ENCODE measurements around the gene C1orf56. TPM values are rescaled to one million over a fixed set of nuclear protein-coding genes. Genes with fewer than 3 reads are reported as not detected.

The C1orf56 gene
- polyA plus RNA-seq, 1 of the 3 experiments (the other 2 are of a cell fraction) = 5.5 TPM

DNA sequence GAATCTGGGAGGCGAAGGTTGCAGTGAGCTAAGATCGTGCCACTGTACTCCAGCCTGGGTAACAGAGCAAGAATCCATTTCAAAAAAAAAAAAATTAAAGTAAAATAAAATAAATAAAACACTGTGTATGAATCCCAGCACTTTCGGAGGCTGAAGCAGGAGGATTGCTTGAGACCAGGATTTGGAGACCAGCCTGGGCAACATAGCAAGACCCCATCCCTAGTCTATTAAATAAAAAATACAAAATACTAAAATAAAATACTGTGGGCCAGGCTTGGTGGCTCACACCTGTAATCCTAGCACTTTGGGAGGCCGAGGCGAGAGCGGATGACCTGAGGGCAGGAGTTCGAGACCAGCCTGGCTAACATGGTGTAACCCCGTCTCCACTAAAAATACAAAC, 15.4 kb upstream of the C1orf56 start:
- Histone ChIP-seq H2AFZ (ENCODE audit: low read depth) (no peak overlapping the region), H3K36me3 (replicated peaks in 1 of 2; ENCODE audit: control insufficient read depth in 1 of 2, insufficient read depth in 2 of 2, low read length in 1 of 2) (peaks cover 18 to 35% of the 10 kb centered on the region in 2 experiments), H3K27ac (ENCODE audit: low read depth in 2 of 2, low read length in 1 of 2) (no peak overlapping the region), H3K4me3 (ENCODE audit: low read depth in 2 of 2, low read length in 1 of 2) (no peak overlapping the region), H3F3A (replicated peaks; ENCODE audit: insufficient read depth) (no peaks in the 10 kb centered on the region), H3K4me1 (ENCODE audit: control insufficient read depth in 1 of 2, insufficient read depth in 2 of 2, low read depth in 1 of 2, low read length in 1 of 2) (no peaks in the 10 kb centered on the region), H3K9ac (no peak overlapping the region), H3K4me2 (no peak overlapping the region), H3K79me2 (ENCODE audit: insufficient read depth) (no peaks in the 10 kb centered on the region), H3K9me3 (no peaks in the 10 kb centered on the region), H4K20me1 (ENCODE audit: insufficient read depth) (no peaks in the 10 kb centered on the region), H3K27me3 (ENCODE audit: insufficient read depth) (no peaks in the 10 kb centered on the region), H3K9me2 (no peaks in the 10 kb centered on the region)
- ChIA-PET CTCF (interaction anchor here (1.5 kb wide), 1 partner anchor 17 kb away, joined by 7 read pairs; no protein-coding TSS in a partner anchor), POLR2A (no interaction called here)
- 94% methylated on average over 8 of the region's 8 CpGs for WGBS (ENCODE audit: low lambda C conversion rate)
- DNase-seq = no peak
- TF ChIP-seq, protein P1, sequence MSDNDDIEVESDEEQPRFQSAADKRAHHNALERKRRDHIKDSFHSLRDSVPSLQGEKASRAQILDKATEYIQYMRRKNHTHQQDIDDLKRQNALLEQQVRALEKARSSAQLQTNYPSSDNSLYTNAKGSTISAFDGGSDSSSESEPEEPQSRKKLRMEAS (IDR thresholded peaks at IDR 0.05; ENCODE audit: low read depth) = no peak
- TF ChIP-seq, protein P2, sequence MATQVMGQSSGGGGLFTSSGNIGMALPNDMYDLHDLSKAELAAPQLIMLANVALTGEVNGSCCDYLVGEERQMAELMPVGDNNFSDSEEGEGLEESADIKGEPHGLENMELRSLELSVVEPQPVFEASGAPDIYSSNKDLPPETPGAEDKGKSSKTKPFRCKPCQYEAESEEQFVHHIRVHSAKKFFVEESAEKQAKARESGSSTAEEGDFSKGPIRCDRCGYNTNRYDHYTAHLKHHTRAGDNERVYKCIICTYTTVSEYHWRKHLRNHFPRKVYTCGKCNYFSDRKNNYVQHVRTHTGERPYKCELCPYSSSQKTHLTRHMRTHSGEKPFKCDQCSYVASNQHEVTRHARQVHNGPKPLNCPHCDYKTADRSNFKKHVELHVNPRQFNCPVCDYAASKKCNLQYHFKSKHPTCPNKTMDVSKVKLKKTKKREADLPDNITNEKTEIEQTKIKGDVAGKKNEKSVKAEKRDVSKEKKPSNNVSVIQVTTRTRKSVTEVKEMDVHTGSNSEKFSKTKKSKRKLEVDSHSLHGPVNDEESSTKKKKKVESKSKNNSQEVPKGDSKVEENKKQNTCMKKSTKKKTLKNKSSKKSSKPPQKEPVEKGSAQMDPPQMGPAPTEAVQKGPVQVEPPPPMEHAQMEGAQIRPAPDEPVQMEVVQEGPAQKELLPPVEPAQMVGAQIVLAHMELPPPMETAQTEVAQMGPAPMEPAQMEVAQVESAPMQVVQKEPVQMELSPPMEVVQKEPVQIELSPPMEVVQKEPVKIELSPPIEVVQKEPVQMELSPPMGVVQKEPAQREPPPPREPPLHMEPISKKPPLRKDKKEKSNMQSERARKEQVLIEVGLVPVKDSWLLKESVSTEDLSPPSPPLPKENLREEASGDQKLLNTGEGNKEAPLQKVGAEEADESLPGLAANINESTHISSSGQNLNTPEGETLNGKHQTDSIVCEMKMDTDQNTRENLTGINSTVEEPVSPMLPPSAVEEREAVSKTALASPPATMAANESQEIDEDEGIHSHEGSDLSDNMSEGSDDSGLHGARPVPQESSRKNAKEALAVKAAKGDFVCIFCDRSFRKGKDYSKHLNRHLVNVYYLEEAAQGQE (IDR thresholded peaks at IDR 0.05; ENCODE audit: low read depth, low read length) = no peak
- TF ChIP-seq TCF12 (IDR thresholded peaks at IDR 0.05) (no peak), RAD21 (IDR thresholded peaks at IDR 0.05; ENCODE audit: low read length) (no peak), EP300 (IDR thresholded peaks at IDR 0.05; ENCODE audit: borderline replicate concordance in 1 of 2, low read depth in 1 of 2, low read length in 1 of 2) (no peak), RCOR1 (IDR thresholded peaks at IDR 0.05; ENCODE audit: low read length) (no peak), NRF1 (IDR thresholded peaks at IDR 0.05; ENCODE audit: low read depth, low read length) (no peak), SIN3A (IDR thresholded peaks at IDR 0.05; ENCODE audit: borderline replicate concordance, low read depth, low read length) (no peak), MEF2A (IDR thresholded peaks at IDR 0.05; ENCODE audit: borderline replicate concordance, low read depth) (no peak), RFX5 (IDR thresholded peaks at IDR 0.05; ENCODE audit: low read length) (no peak), RXRA (IDR thresholded peaks at IDR 0.05; ENCODE audit: borderline replicate concordance, low read depth) (no peak)
- TF ChIP-seq, protein P3, sequence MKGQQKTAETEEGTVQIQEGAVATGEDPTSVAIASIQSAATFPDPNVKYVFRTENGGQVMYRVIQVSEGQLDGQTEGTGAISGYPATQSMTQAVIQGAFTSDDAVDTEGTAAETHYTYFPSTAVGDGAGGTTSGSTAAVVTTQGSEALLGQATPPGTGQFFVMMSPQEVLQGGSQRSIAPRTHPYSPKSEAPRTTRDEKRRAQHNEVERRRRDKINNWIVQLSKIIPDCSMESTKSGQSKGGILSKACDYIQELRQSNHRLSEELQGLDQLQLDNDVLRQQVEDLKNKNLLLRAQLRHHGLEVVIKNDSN (IDR thresholded peaks at IDR 0.05; ENCODE audit: borderline replicate concordance, low read depth) = no peak

DNA sequence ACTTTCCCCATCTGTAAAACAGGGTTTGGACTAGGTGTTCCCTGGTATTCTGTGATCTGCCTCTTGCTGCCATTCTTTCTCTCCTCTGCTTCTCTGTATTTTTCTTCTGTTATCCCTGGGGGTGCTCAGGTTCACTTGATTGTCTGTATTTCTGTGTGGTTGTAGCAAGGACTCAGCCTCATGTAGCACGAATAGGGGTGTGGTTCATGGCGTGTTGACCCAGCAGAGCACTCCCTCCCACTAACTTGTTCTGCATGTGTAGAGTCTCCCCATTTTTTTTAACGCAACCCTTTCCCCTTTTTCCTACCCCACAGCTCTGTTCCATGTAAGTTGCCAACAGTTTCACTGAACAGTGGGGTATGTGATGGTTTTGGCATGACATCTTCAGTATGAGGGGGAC, 12.4 kb upstream of the C1orf56 start:
- ChIA-PET CTCF (interaction anchor here (0.7 kb wide), 1 partner anchor 13 kb away, joined by 3 read pairs; no protein-coding TSS in a partner anchor), POLR2A (no interaction called here)
- H2AFZ ChIP-seq (ENCODE audit: low read depth) = no peak overlapping the region
- H3K36me3 ChIP-seq (replicated peaks in 1 of 2; ENCODE audit: control insufficient read depth in 1 of 2, insufficient read depth in 2 of 2, low read length in 1 of 2) = peaks cover 12 to 23% of the 10 kb centered on the region in 2 experiments
- no peak for DNase-seq
- WGBS (ENCODE audit: low lambda C conversion rate) = 90% methylated on average over 3 of the region's 3 CpGs
- H3K79me2 ChIP-seq (ENCODE audit: insufficient read depth) = no peaks in the 10 kb centered on the region
- H3K27me3 ChIP-seq (ENCODE audit: insufficient read depth) = no peaks in the 10 kb centered on the region
- H3K4me2 ChIP-seq = no peak overlapping the region
- H3K4me1 ChIP-seq (ENCODE audit: control insufficient read depth in 1 of 2, insufficient read depth in 2 of 2, low read depth in 1 of 2, low read length in 1 of 2) = no peaks in the 10 kb centered on the region
- no peak overlapping the region for H3K9ac ChIP-seq
- H3K9me3 ChIP-seq = no peaks in the 10 kb centered on the region
- no peaks in the 10 kb centered on the region for H3F3A ChIP-seq (replicated peaks; ENCODE audit: insufficient read depth)
- H3K27ac ChIP-seq (ENCODE audit: low read depth in 2 of 2, low read length in 1 of 2) = no peak overlapping the region
- no peaks in the 10 kb centered on the region for H4K20me1 ChIP-seq (ENCODE audit: insufficient read depth)
- H3K4me3 ChIP-seq (ENCODE audit: low read depth in 2 of 2, low read length in 1 of 2) = no peak overlapping the region
- no peaks in the 10 kb centered on the region for H3K9me2 ChIP-seq
- TF ChIP-seq RAD21 (IDR thresholded peaks at IDR 0.05; ENCODE audit: low read length) (no peak), FOXJ3 (CRISPR knock-in tag; IDR thresholded peaks at IDR 0.05) (no peak), POLR2AphosphoS5 (IDR thresholded peaks at IDR 0.05; ENCODE audit: low read depth, low read length) (no peak), GATA2 (CRISPR knock-in tag; IDR thresholded peaks at IDR 0.05) (no peak), TEAD4 (IDR thresholded peaks at IDR 0.05; ENCODE audit: borderline replicate concordance, insufficient read depth) (no peak), ELF1 (IDR thresholded peaks at IDR 0.05) (no peak), CHD2 (IDR thresholded peaks at IDR 0.05; ENCODE audit: low read length, partially characterized antibody) (no peak), EZH2phosphoT487 (IDR thresholded peaks at IDR 0.05; ENCODE audit: borderline replicate concordance, low read depth) (no peak), RXRA (IDR thresholded peaks at IDR 0.05; ENCODE audit: borderline replicate concordance, low read depth) (no peak), FOSL2 (IDR thresholded peaks at IDR 0.05; ENCODE audit: borderline replicate concordance, low read depth) (no peak), SMC3 (IDR thresholded peaks at IDR 0.05; ENCODE audit: low read depth, low read length) (no peak), JUND (IDR thresholded peaks at IDR 0.05) (no peak), FOXM1 (IDR thresholded peaks at IDR 0.05; ENCODE audit: low read depth) (no peak), TAF1 (IDR thresholded peaks at IDR 0.05; ENCODE audit: borderline replicate concordance, low read depth, low read length) (no peak), RCOR1 (IDR thresholded peaks at IDR 0.05; ENCODE audit: low read length) (no peak)
- TF ChIP-seq, protein P4, sequence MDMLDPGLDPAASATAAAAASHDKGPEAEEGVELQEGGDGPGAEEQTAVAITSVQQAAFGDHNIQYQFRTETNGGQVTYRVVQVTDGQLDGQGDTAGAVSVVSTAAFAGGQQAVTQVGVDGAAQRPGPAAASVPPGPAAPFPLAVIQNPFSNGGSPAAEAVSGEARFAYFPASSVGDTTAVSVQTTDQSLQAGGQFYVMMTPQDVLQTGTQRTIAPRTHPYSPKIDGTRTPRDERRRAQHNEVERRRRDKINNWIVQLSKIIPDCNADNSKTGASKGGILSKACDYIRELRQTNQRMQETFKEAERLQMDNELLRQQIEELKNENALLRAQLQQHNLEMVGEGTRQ (IDR thresholded peaks at IDR 0.05; ENCODE audit: borderline replicate concordance, low read depth, low read length) = no peak

All from SK-N-SH (cell line).